ENCODE measurements around the gene ANTXRL.
"Not testable (repeated sequence)": the region's sequence is repeated elsewhere in the genome, so short reads cannot be mapped to it uniquely, and the experiment has no call there.

Gene ANTXRL

GRCh38 chr10:46296641-46297141, 9.9 kb downstream of the ANTXRL start:
- no peak for DNase-seq

GRCh38 chr10:46297406-46298204, 10.8 kb downstream of the ANTXRL start:
- DNase-seq: no peak

GRCh38 chr10:46298477-46299285, 11.9 kb downstream of the ANTXRL start:
- no peak for DNase-seq

GRCh38 chr10:46299286-46299535, 12.4 kb downstream of the ANTXRL start:
- DNase-seq: no peak

GRCh38 chr10:46299536-46300369, 13.0 kb downstream of the ANTXRL start:
- no peak for DNase-seq

GRCh38 chr10:46300370-46300711, 13.5 kb downstream of the ANTXRL start:
- not testable (repeated sequence) for DNase-seq

- no peak for DNase-seq
These were observed 14.4 kb downstream of the ANTXRL start for GRCh38 chr10:46301056-46301645.

- no peak for DNase-seq
These were observed 15.1 kb downstream of the ANTXRL start for GRCh38 chr10:46301721-46302479.

- DNase-seq: not testable (repeated sequence)
These were observed 16.1 kb downstream of the ANTXRL start for GRCh38 chr10:46302765-46303352.

GRCh38 chr10:46304062-46304461, 17.3 kb downstream of the ANTXRL start:
- DNase-seq: no peak

GRCh38 chr10:46304671-46305070, 17.9 kb downstream of the ANTXRL start:
- DNase-seq: not testable (repeated sequence)

GRCh38 chr10:46305079-46305818, 18.5 kb downstream of the ANTXRL start:
- no peak for DNase-seq

GRCh38 chr10:46305986-46306385, 19.2 kb downstream of the ANTXRL start:
- no peak for DNase-seq

GRCh38 chr10:46306516-46307184, 19.9 kb downstream of the ANTXRL start:
- no peak for DNase-seq

- no peak for DNase-seq
These were observed 20.7 kb downstream of the ANTXRL start for GRCh38 chr10:46307281-46308112.

GRCh38 chr10:46308113-46308415, 21.3 kb downstream of the ANTXRL start:
- DNase-seq: no peak

- DNase-seq: no peak
These were observed 22.1 kb downstream of the ANTXRL start for GRCh38 chr10:46308666-46309450.

GRCh38 chr10:46309511-46310142, 22.8 kb downstream of the ANTXRL start:
- no peak for DNase-seq

All from NCI-H2081 (cell line).